Trophoblast cell (in vitro differentiated cells and primary cell): Measurements from ENCODE around the gene TLE4.

ENCODE experiments used
- DNase-seq, 2 donors: peaks; one replicate each; pipeline ENCODE4 v3.0.0-alpha.2; 2016
- H2AFZ ChIP-seq: 2 replicates; pipeline ENCODE4 v1.6.1; 2013; ENCODE audit warnings: low read length, moderate library complexity, mild to moderate bottlenecking; ENCODE audit not compliant: insufficient read depth, poor library complexity
- H2AK5ac ChIP-seq: 2 replicates; pipeline ENCODE4 v1.6.1; 2013; ENCODE audit warnings: mild to moderate bottlenecking, low read length
- H2BK120ac ChIP-seq: 2 replicates; pipeline ENCODE4 v1.6.1; 2013; ENCODE audit warnings: low read length, mild to moderate bottlenecking, moderate library complexity; ENCODE audit not compliant: insufficient read depth, poor library complexity
- H2BK12ac ChIP-seq: 2 replicates; pipeline ENCODE4 v1.6.1; 2013; ENCODE audit warnings: mild to moderate bottlenecking, low read length, moderate library complexity
- H2BK5ac ChIP-seq: 2 replicates; pipeline ENCODE4 v1.6.1; 2013; ENCODE audit warnings: low read length, low read depth, moderate library complexity, mild to moderate bottlenecking; ENCODE audit not compliant: poor library complexity
- H3K14ac ChIP-seq: 2 replicates; pipeline ENCODE4 v1.6.1; 2013; ENCODE audit warnings: mild to moderate bottlenecking, low read length
- H3K18ac ChIP-seq: 2 replicates; pipeline ENCODE4 v1.6.1; 2013; ENCODE audit warnings: mild to moderate bottlenecking, low read length
- H3K23ac ChIP-seq: 2 replicates; pipeline ENCODE4 v1.6.1; 2013; ENCODE audit warnings: low read length
- H3K27ac ChIP-seq: 2 replicates; pipeline ENCODE4 v1.5.1; 2013; ENCODE audit warnings: low read depth, mild to moderate bottlenecking, inconsistent platforms, low read length, moderate library complexity
- H3K27me3 ChIP-seq: 2 replicates; pipeline ENCODE4 v1.6.1; 2013; ENCODE audit warnings: inconsistent platforms, mild to moderate bottlenecking, low read length, moderate library complexity; ENCODE audit not compliant: insufficient read depth
- H3K36me3 ChIP-seq, 2 experiments: 1 replicate in 1 of 2; 2 replicates in 1 of 2; pipeline ENCODE4 v1.6.1; 2013; ENCODE audit warnings: low read length in 2 of 2, mild to moderate bottlenecking in 2 of 2, moderate library complexity in 1 of 2; ENCODE audit not compliant: insufficient read depth in 2 of 2, control insufficient read depth in 1 of 2
- H3K4ac ChIP-seq: 2 replicates; pipeline ENCODE4 v1.6.1; 2013; ENCODE audit warnings: low read depth, mild to moderate bottlenecking, low read length, moderate library complexity
- H3K4me1 ChIP-seq, 2 experiments: 1 replicate in 1 of 2; 2 replicates in 1 of 2; pipeline ENCODE4 v1.6.1; 2013; ENCODE audit warnings: low read length in 2 of 2, mild to moderate bottlenecking in 2 of 2, moderate library complexity in 1 of 2; ENCODE audit not compliant: insufficient read depth in 2 of 2, control insufficient read depth in 1 of 2
- H3K4me2 ChIP-seq: 2 replicates; pipeline ENCODE4 v1.6.1; 2013; ENCODE audit warnings: inconsistent platforms, mild to moderate bottlenecking, low read length, moderate library complexity
- H3K4me3 ChIP-seq: 2 replicates; pipeline ENCODE4 v1.5.1; 2013; ENCODE audit warnings: mild to moderate bottlenecking, low read depth, low read length, inconsistent platforms
- H3K79me1 ChIP-seq: one replicate; pipeline ENCODE4 v1.6.1; 2013; ENCODE audit warnings: low read length
- H3K79me2 ChIP-seq: 2 replicates; pipeline ENCODE4 v1.6.1; 2013; ENCODE audit warnings: low read length, mild to moderate bottlenecking; ENCODE audit not compliant: control insufficient read depth, insufficient read depth, poor library complexity
- H3K9ac ChIP-seq: 2 replicates; pipeline ENCODE4 v1.6.1; 2013; ENCODE audit warnings: mild to moderate bottlenecking, low read length
- H3K9me3 ChIP-seq: 2 replicates; pipeline ENCODE4 v1.6.1; 2013; ENCODE audit warnings: low read depth, mild to moderate bottlenecking, control low read depth, inconsistent platforms, low read length; ENCODE audit not compliant: insufficient read depth
- H4K12ac ChIP-seq: 2 replicates; pipeline ENCODE4 v1.6.1; 2013; ENCODE audit warnings: low read depth, mild to moderate bottlenecking, low read length, moderate library complexity
- H4K8ac ChIP-seq: 2 replicates; pipeline ENCODE4 v1.6.1; 2013; ENCODE audit warnings: low read depth, mild to moderate bottlenecking, low read length, moderate library complexity
- H4K91ac ChIP-seq: one replicate; pipeline ENCODE4 v1.6.1; 2013; ENCODE audit warnings: low read depth, mild to moderate bottlenecking, low read length, moderate library complexity
- WGBS: extraction: QIAGEN DNeasy Blood & Tissue Kit; methylation state at CpG from one replicate; pipeline ENCODE4 v1.1.7; 2013; ENCODE audit warnings: missing lambda C conversion rate; ENCODE audit not compliant: insufficient read length, insufficient coverage; ENCODE audit errors: extremely low coverage; 5-methylcytosine and 5-hydroxymethylcytosine counted together

Gene TLE4

GRCh38 chr9:79584655-79584982 is 12.9 kb downstream of the TLE4 start:
- Histone ChIP-seq H3K36me3 (peaks cover 13 to 25% of the 10 kb centered on the region in 2 experiments), H3K4me3 (no peak overlapping the region), H3K4me2 (no peak overlapping the region), H3K27me3 (no peaks in the 10 kb centered on the region), H3K4me1 (peaks cover 6 to 11% of the 10 kb centered on the region in 2 experiments), H2AFZ (no peak overlapping the region), H2AK5ac (no peak overlapping the region), H3K79me2 (peaks cover 6% of the 10 kb centered on the region), H3K79me1 (no peaks in the 10 kb centered on the region), H4K91ac (no peak overlapping the region), H4K8ac (no peak overlapping the region), H2BK5ac (no peak overlapping the region), H4K12ac (no peak overlapping the region), H3K9me3 (no peaks in the 10 kb centered on the region), H3K23ac (no peak overlapping the region), H3K18ac (no peak overlapping the region), H3K9ac (no peak overlapping the region), H2BK12ac (no peak overlapping the region), H3K14ac (no peak overlapping the region), H2BK120ac (no peak overlapping the region), H3K27ac (no peak overlapping the region), H3K4ac (peak overlapping the region; percentile 37)
- DNase-seq = no peak
- no CpG with 5 or more reads among the region's 2 CpGs for WGBS

- WGBS = no CpG with 5 or more reads among the region's 3 CpGs
- no peak overlapping the region for H3K14ac ChIP-seq
- peaks cover 6% of the 10 kb centered on the region for H3K79me2 ChIP-seq
- H4K8ac ChIP-seq = no peak overlapping the region
- no peak overlapping the region for H4K91ac ChIP-seq
- no peak overlapping the region for H2AK5ac ChIP-seq
- no peak overlapping the region for H2BK120ac ChIP-seq
- DNase-seq = no peak
- H2BK5ac ChIP-seq = no peak overlapping the region
- no peaks in the 10 kb centered on the region for H3K27me3 ChIP-seq
- H3K36me3 ChIP-seq = peaks cover 6 to 13% of the 10 kb centered on the region in 2 experiments
- peaks cover 0 to 6% of the 10 kb centered on the region in 2 experiments for H3K4me1 ChIP-seq
- no peak overlapping the region for H3K27ac ChIP-seq
- H3K18ac ChIP-seq = no peak overlapping the region
- H3K79me1 ChIP-seq = no peaks in the 10 kb centered on the region
- no peaks in the 10 kb centered on the region for H3K9me3 ChIP-seq
- no peak overlapping the region for H2AFZ ChIP-seq
- no peak overlapping the region for H4K12ac ChIP-seq
- H3K4me3 ChIP-seq = no peak overlapping the region
- no peak overlapping the region for H2BK12ac ChIP-seq
- H3K23ac ChIP-seq = no peak overlapping the region
- H3K4ac ChIP-seq = peak overlapping the region; percentile 76
- H3K9ac ChIP-seq = no peak overlapping the region
- H3K4me2 ChIP-seq = no peak overlapping the region
Measured at GRCh38 chr9:79588488-79589223, 16.9 kb downstream of the TLE4 start.

- no peak overlapping the region for H3K23ac ChIP-seq
- H3K36me3 ChIP-seq = peaks cover 6 to 9% of the 10 kb centered on the region in 2 experiments
- no peak for DNase-seq
- H3K9me3 ChIP-seq = no peaks in the 10 kb centered on the region
- no peak overlapping the region for H3K18ac ChIP-seq
- H2BK5ac ChIP-seq = no peak overlapping the region
- H4K91ac ChIP-seq = no peak overlapping the region
- H3K79me1 ChIP-seq = no peaks in the 10 kb centered on the region
- no peak overlapping the region for H3K4me3 ChIP-seq
- H3K4me1 ChIP-seq = peaks cover 0 to 2% of the 10 kb centered on the region in 2 experiments
- no peak overlapping the region for H2BK12ac ChIP-seq
- no peaks in the 10 kb centered on the region for H3K27me3 ChIP-seq
- no peak overlapping the region for H3K27ac ChIP-seq
- H3K4me2 ChIP-seq = no peak overlapping the region
- no peak overlapping the region for H3K14ac ChIP-seq
- no peak overlapping the region for H3K9ac ChIP-seq
- no peak overlapping the region for H2AFZ ChIP-seq
- 100% methylated on average over 1 of the region's 2 CpGs for WGBS
- no peak overlapping the region for H4K8ac ChIP-seq
- H3K79me2 ChIP-seq = peaks cover 6% of the 10 kb centered on the region
- no peak overlapping the region for H2BK120ac ChIP-seq
- peak overlapping the region; percentile 43 for H3K4ac ChIP-seq
- no peak overlapping the region for H4K12ac ChIP-seq
- H2AK5ac ChIP-seq = no peak overlapping the region
Measured at GRCh38 chr9:79591458-79591857, 19.7 kb downstream of the TLE4 start.

- H3K4me3 ChIP-seq = no peak overlapping the region
- no peak overlapping the region for H3K18ac ChIP-seq
- H2AK5ac ChIP-seq = no peak overlapping the region
- H3K79me1 ChIP-seq = no peaks in the 10 kb centered on the region
- H3K9me3 ChIP-seq = no peaks in the 10 kb centered on the region
- no peak overlapping the region for H3K4me2 ChIP-seq
- peaks cover 8% of the 10 kb centered on the region in 2 experiments for H3K36me3 ChIP-seq
- no peak overlapping the region for H3K4ac ChIP-seq
- H2AFZ ChIP-seq = no peak overlapping the region
- H3K27ac ChIP-seq = no peak overlapping the region
- peaks cover 0 to 2% of the 10 kb centered on the region in 2 experiments for H3K4me1 ChIP-seq
- H2BK12ac ChIP-seq = no peak overlapping the region
- H3K79me2 ChIP-seq = peaks cover 6% of the 10 kb centered on the region
- H3K9ac ChIP-seq = no peak overlapping the region
- no peak overlapping the region for H3K23ac ChIP-seq
- H4K8ac ChIP-seq = no peak overlapping the region
- H3K14ac ChIP-seq = no peak overlapping the region
- H2BK5ac ChIP-seq = no peak overlapping the region
- WGBS = no CpG with 5 or more reads among the region's 4 CpGs
- no peak overlapping the region for H4K12ac ChIP-seq
- no peak overlapping the region for H2BK120ac ChIP-seq
- H3K27me3 ChIP-seq = no peaks in the 10 kb centered on the region
- no peak for DNase-seq
- no peak overlapping the region for H4K91ac ChIP-seq
Measured at GRCh38 chr9:79592726-79593493, 21.1 kb downstream of the TLE4 start.
